NCI-H1417 treated with DMSO at 0.1 percent for 48 hours (cell line): ENCODE data around the gene DPH7.
"Not testable (repeated sequence)": the region's sequence is repeated elsewhere in the genome, so short reads cannot be mapped to it uniquely, and the experiment has no call there.

ENCODE experiments used
- DNase-seq: peaks from one replicate; lab custom pipeline; 2025; lab: John Stamatoyannopoulos, UW

The DPH7 gene

DNA sequence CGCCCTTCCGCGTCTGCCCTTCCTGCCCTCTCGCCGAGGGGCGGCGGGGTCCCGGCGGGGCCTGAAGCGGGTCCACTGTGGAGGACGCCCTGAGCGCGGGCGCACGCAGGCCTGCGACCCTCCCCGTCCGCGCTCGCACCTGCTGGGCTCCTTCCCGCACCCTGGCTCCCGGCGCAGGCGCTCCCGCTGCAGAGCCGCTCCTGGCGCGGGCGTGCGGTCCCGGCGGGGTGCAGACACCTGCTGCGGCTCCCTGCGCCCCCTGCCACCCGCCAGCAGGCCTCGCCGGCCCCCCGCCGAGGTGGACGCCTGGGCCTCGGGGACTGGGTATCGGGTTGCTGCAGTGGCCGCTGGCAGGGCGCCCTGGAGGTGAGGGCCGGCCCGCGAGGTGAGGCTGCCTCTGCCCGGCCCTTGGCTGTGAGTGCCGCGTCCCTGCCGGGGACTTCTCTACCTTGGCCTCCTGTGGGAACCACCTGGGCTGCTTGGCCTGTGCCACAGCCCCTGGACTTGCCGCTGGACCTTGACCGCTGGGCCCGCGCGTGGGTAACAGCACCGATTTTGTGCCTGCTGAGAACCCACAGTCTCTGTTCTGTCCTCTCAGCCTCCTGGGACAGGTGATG, 27.4 kb upstream of the DPH7 start:
- no peak for DNase-seq

DNA sequence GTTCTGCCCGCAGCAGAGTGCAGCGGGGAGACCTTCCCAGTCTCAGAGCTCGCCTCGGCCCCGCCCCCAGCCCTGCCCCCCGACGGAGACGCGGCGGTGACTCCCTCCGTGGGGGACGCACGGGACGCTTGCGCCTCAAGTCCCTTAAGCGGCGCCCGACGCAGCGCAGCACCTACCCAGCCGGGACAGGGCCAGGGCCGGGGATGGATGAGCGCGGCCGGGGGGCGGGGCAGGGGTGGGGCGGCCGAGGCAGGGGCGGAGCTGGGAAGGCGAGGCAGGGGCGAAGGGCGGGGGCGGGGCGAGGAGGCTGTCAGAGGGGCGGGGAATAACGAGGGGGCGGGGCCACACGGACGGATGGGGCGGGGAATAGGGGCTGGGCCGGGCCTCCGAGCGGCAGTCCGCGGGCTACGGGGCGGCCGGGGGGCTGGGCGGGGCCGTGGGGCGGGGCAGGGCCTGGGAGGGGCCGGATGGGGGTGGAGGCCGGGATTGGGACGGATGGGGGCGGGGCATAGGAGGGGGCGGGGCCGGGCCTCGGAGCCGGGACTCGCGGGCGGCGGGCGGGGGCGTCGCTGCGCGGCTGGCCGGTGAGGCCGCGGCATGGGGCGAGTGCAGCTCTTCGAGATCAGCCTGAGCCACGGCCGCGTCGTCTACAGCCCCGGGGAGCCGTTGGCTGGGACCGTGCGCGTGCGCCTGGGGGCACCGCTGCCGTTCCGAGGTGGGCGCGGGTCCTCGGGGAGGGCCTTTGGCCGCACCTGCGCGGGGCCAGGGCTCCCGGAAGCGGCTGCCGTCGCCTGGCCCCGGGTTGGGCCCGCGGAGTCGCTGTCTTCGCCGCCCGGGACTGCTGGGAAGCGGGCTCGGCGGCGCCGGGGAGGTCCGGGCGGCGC, 26.6 kb upstream of the DPH7 start, which contains the start of gene ARRDC1:
ARRDC1 (plus strand) TSS at position 566 of the 884 bp plus-strand sequence; CDS start at position 598, 32 bp downstream.
- DNase-seq, result no peak

DNA sequence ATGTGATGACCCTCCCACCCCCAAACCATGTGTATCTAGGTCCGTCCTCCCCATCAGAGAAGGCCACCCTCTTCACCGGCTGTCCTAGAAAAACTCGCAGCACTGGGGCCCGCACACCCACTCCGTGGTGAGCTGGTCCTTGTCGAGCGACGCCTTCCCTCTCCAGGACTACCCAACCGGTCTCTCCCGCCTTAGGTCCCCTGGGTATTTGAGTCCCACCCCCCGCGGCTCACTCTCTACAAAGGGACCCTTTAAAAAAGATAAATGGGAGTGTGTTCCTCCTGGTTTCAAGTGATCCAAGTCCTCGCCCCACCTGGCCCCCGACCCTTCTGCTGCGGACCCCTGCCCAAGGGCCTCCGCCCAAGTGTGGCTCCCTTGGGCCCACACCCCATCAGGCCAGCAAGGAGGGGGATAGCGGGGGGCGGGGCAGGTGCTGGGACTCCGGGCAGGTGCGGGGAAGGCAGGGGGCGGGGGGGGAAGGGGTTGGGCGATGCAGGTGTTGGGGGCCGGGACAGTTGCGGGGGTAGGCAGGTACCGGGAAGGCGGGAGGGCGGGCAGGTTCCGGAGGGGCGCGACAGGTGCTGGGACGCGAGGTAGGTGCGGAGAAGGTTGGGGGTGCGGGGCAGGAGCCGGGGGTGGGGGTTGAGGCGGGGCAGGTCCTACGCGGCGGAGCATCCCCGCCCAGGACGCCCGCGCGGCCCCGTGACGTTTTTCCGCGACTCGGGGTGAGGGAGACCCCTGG, 25.8 kb upstream of the DPH7 start:
- no peak for DNase-seq

GRCh38 chr9:137603879-137604278, 25.2 kb upstream of the DPH7 start:
- DNase-seq, result no peak

DNA sequence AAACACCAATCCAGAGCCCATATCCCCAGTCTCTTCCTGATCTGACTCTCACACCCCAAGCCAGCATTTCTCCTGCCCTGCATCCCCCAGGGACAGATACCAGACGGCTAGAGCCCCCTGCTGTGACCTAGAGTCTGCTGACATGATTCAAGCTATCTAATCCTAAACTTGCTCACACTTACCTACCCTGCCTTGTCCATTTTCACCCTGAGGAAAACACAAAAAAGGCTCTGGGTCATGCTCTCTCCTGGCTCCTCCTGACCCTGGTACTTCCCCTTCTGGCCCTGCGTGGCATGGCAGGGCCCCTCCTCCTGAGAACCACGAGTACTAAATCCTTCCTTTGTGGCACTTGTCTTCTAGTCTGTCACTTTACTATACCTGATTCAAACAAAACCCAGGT, 23.9 kb upstream of the DPH7 start:
- no peak for DNase-seq

DNA sequence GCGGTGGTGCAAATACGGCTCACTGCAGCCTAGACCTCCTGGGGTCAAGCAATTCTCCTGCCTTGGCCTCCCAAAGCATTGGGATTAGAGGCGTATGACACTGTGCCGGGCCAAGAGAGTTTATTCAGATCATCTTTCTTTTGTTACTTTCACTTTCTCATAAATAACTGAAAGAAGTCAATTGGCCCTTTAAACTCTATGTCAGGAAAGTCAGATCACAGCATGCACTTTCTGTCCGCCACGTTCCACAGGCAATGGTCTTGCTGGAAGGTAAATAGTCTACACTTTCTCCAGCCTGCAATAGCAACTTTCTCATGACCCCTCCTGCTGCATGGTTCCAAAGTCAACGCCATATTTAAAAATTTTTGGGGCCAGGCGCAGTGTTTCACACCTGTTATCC, 20.2 kb upstream of the DPH7 start:
- DNase-seq, result no peak

DNA sequence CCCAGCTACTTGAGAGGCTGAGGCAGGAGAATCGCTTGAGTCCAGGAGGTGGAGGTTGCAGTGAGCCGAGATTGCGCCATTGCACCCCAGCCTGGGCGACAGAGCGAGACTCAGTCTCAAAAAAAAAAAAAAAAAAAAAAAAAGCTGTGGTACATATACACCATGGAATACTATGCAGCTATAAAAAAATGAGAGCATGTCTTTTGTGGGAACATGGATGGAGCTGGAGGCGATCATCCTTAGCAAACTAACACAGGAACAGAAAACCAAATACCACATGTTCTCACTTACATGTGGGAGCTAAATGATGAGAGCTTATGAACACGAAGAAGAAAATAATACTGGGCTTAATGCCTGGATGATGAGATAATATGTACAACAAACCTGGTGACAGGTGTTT, 17.9 kb upstream of the DPH7 start:
- not testable (repeated sequence) for DNase-seq

- no peak for DNase-seq
Measured at GRCh38 chr9:137593176-137593575, 14.5 kb upstream of the DPH7 start.

DNA sequence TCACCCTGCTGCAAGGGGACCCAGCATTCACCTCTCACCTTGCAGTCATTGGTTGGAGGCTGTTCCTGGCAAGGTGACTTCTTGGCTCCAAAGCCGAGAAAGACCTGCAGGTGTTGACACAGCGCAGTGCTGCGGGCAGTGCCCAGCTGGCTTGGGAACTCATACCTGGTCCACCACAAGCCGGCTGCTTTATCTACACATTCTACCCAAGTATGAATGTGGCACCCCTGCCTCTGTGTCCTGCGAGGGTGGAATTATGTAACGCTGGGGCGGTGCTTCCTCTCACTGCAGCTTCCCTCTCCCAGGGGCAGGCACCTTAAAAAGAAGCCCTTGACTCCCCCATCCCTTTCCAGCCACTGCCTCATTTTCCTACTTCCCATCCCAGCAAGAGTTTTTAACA, 14.0 kb upstream of the DPH7 start:
- DNase-seq, result no peak

DNA sequence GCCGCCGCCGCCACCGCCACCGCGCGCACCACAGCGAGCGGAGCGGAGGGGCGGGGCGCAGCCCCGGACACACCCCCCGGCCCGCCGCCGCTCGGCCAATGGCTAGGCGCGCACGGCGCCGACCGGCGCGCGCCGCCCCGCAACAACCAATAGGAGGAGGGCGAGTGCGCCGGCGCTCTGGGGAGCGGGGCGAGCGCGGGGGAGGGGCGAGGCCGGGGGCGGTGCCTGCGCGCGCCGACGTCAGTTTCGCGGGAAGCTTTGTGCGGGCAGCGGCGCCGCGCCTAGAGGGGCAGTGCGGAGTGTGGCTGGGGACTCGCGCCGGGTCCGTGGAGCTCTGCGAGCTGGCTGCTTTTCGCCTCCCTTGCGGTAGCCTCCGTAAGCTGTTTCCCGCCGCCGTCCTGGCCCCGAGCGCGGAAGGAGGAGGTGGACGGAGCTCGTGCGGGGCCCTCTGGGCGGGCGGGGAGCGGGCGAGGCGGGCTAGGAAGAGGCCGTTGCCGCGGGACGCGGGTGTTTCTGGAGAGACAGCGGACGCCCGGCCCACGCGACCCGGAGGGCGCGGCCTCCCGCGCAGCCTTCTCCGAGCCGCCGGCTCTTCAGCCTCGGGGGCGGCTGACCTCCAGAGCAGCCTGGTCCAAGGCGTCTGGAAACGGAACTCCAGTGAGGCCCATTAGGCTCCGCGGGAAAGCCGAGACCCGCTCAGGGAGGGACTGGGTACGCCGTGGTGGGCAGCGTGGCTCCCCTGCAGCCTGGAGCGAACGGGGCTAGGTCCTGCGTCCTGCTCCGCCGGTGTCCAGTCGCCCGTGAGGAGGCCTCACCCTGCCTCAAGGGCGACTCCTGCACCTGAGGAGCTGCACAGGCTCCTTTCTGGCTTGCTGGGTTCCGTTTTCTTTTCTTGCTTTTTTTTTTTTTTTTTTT, 12.0 kb upstream of the DPH7 start, which contains the start of gene ZMYND19:
ZMYND19 (minus strand) TSS at position 44 of the 915 bp plus-strand sequence. CDS start 249 bp downstream, outside the sequence.
- peak; percentile 80 for DNase-seq

- no peak for DNase-seq
Measured at GRCh38 chr9:137590123-137590468, 11.4 kb upstream of the DPH7 start.

DNA sequence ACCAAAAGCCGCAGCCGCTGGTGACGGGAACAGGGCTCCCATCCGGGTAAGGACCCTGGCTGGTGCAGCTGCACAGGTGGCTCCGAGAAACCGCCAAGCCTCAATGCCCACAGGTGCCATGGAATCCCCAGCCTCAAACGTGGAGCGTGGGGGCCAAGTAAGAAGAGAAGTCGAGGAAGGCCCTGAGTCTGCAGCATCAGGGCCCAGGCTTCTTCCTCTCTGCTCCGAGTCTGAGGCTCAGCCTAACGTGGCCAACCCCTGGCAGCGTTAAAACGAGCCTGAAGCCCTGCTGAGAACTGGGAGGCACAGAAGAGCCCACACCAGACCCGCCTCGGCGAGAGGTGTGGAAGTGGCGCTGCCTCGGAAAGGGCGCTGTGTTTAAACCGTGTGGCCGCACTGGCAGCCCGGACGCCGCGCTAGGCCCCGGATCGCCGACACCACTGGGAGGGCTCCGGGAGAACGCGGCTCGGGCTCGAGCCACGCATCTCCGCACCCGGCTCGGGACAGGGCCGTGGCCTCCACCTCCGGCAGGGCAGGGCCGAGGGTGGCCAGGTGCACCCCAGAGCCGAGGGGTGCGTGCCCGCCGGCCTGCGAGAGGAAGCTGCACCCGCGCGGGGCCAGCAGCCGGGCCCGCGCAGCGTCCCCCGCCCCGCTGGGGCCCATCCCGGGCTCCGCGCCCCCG, 10.9 kb upstream of the DPH7 start:
- no peak for DNase-seq

DNA sequence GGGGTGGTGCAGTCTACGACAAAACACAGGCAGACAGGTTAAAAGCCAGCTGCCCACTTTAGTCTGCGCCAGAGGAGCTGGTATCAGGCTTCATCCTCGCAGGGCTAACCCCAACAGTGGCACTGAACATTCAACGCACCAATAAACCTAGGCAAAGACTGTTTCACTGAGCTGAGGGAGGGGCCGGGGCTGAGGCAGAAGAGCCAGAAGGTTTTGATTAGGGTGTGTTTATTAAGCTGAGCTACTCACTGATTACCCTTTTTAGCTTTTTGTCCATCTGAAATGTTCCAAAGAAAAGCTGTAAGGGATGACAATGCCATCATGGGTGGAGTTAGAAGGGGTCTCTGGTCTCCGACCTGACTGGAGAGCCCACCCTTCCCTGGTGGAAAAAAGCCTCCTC, 10.2 kb upstream of the DPH7 start:
- no peak for DNase-seq

DNA sequence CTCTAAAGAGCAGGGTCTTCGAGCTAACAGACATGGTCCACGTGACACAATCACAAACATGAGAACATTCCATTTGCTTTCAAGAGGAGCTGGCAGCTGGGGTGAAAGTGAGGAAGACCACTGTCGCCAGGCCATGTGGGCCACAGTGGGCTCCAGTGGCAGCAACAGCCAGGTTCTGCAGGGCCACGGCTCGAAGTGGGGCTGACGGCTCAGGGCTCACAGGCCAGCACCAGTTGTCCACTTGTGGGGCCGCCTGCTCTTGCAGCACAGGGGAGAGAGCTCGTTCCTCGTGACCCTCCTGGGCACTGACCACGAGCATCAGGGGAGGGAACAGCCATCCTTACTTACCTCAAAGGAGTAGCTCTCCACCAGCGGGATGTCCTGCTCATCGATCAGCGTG, 9.6 kb upstream of the DPH7 start:
- DNase-seq, result no peak

GRCh38 chr9:137586854-137587253, 8.1 kb upstream of the DPH7 start:
- no peak for DNase-seq

GRCh38 chr9:137583957-137584356, 5.2 kb upstream of the DPH7 start:
- no peak for DNase-seq

DNA sequence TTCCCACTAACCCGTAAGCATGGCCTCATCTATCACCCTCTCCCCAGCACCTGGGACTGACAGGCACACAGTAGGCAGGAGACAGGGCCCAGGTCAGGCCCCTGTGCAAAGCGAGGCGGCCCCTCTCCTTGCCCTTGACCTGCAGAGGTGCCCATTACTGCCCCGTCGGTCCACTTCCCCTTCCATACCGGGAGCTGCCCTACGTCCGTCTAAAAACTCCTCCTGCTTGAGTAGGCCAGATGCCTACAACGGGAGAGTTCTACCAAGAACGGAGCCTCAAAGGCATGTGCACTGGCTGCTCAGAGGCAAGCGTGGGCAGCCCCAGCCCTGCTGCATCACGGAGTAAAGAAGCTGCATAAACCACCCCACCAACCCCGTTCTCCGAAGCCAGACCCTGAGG, 4.6 kb upstream of the DPH7 start:
- no peak for DNase-seq

DNA sequence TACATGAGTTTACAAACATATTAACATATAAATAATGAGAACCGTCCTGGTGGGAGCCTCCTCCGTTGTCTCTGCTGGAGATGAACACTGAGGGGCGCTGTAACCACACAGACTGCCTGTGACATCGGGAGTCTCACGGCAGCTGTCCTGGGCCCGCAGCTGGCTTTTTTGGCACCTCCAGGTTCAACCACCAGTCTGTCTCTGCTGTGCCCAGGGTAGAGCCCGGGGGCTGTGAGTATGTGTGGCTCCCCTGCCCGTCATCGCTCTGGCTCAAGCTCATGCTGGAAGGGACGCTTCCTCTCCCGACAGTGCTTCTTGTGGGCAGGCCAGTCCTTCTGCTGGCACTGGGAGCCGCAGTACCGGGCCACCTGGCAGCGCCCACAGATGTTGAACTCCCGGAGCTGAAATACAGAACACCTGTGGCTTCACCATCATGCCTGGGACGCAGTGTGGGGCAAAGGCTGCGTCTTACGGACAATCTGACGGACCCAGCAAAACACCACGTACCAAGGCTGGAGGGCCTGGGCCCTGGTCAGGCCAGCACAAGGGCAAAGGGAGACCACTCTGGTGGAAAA, 3.6 kb upstream of the DPH7 start:
- no peak for DNase-seq

DNA sequence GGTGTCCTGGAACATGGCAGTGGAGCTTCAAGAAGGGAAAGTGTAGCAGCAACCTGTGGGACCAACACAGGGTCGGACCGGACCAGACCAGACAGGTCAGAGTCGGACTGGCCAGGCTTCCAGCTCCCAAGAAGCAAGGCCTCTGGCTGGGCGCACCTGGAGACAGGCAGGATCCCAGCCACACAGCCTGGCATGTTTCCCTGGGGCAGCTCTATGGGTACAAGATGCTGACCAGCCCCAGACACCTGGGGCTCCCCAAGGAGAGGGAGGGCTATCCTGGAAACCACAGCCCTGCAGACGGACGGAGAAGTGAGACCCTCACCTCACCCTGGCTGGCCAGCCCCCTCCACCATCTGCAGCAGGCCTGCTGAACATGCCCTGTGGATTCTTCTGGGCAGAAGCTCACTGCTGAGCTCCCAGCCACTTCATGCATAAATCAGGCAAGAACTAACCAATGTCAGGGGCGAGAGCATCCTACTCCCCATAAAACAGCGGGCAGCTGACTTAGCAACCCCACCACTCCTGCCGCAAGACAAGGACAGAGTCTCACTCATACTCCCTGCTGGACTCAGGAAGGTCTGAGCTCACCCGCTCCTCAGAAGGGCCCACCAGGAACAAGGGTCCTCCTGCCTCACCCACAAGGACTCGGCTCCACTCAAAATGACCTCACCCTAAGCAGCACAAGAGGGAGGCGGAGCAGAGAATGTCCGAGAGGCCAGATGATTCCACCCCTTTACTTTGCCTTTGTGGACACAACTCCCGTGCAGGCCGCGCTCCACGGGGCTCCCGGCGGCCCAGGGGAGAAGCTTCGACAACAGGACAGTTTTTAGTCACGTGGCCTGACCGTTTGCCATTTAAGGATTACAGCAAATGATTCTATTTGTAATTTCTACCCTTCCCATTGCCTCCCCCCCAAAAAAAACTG, 2.9 kb upstream of the DPH7 start:
- no peak for DNase-seq

DNA sequence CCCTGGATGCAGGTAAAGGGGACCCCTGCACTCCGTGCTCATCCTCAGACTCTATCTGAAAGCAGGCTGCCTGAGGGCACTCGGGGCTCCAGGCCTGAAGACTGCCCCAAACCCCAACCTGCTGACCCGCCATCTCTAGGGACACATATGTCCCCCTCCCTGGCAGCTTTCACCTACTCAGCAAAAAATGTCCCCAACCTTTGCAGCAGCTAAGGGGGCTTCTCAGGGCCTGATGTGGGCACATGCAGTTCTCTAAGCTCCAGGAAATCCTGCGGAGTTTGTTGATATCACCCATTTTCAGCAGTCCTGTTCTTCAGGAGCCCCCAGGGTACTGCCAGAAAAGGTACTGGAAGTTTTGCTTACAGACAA, 2.2 kb upstream of the DPH7 start:
- no peak for DNase-seq
